CD4-positive, alpha-beta T cell treated with Interleukin-1 beta for 1 hour (primary cell): ENCODE results near the gene RAB38.

ENCODE experiments used
- DNase-seq, 2 donors: peaks; one replicate each; pipeline ENCODE4 v3.0.0-alpha.2; 2020 to 2022

Gene RAB38

GRCh38 chr11:88101881-88102597, 73.2 kb downstream of the RAB38 start:
- no peak for DNase-seq

- DNase-seq: no peak
Measured at GRCh38 chr11:88100151-88100550, 75.1 kb downstream of the RAB38 start.

- DNase-seq: no peak
Measured at GRCh38 chr11:88098289-88098688, 77.0 kb downstream of the RAB38 start.

GRCh38 chr11:88089134-88089533, 86.1 kb downstream of the RAB38 start:
- DNase-seq: no peak

GRCh38 chr11:88087337-88087736, 87.9 kb downstream of the RAB38 start:
- DNase-seq: no peak

- DNase-seq: no peak
Measured at GRCh38 chr11:88086297-88086696, 88.9 kb downstream of the RAB38 start.

GRCh38 chr11:88070437-88070836, 104.8 kb downstream of the RAB38 start:
- no peak for DNase-seq

- DNase-seq: no peak
Measured at GRCh38 chr11:88068848-88069554, 106.2 kb downstream of the RAB38 start.

- no peak for DNase-seq
Measured at GRCh38 chr11:88066090-88066489, 109.2 kb downstream of the RAB38 start.

GRCh38 chr11:88064097-88064705, 111.0 kb downstream of the RAB38 start:
- DNase-seq: no peak
